Liver (tissue), 3 donors: ENCODE data around the gene SLC25A1.

ENCODE experiments used
- ATF3 ChIP-seq: IDR thresholded peaks from 2 replicates; pipeline ENCODE4 v1.6.1; 2016; ENCODE audit warnings: antibody characterized with exemption
- CTCF ChIP-seq: fragments of 150-350 bp; IDR thresholded peaks from 2 replicates; pipeline ENCODE4 v1.5.1; 2017; ENCODE audit warnings: improper control_type of control experiment, low read depth, low read length; ENCODE audit not compliant: missing input control
- EGR1 ChIP-seq, 2 donors: IDR thresholded peaks; 2 replicates each; pipeline ENCODE4 v1.6.1; 2016 to 2018; ENCODE audit warnings: antibody characterized with exemption in 2 of 2, low read depth in 2 of 2
- HNF4G ChIP-seq: IDR thresholded peaks from 2 replicates; pipeline ENCODE4 v1.6.1; 2016; ENCODE audit warnings: antibody characterized with exemption
- JUND ChIP-seq, 2 donors: IDR thresholded peaks; 2 replicates each; pipeline ENCODE4 v1.6.1; 2016; ENCODE audit warnings: antibody characterized with exemption in 2 of 2
- MAX ChIP-seq: IDR thresholded peaks from 2 replicates; pipeline ENCODE4 v1.6.1; 2016; ENCODE audit warnings: antibody characterized with exemption
- NR2F2 ChIP-seq: IDR thresholded peaks from 2 replicates; pipeline ENCODE4 v1.6.1; 2016; ENCODE audit warnings: antibody characterized with exemption
- RAD21 ChIP-seq, 2 donors: IDR thresholded peaks; 2 replicates each; pipeline ENCODE4 v1.6.1; 2016; ENCODE audit warnings: antibody characterized with exemption in 2 of 2, mild to moderate bottlenecking in 2 of 2
- REST ChIP-seq: IDR thresholded peaks from 2 replicates; pipeline ENCODE4 v1.6.1; 2016; ENCODE audit warnings: antibody characterized with exemption, mild to moderate bottlenecking
- RXRA ChIP-seq, 2 donors: IDR thresholded peaks; 2 replicates each; pipeline ENCODE4 v1.6.1; 2017 to 2018; ENCODE audit warnings: antibody characterized with exemption in 2 of 2, mild to moderate bottlenecking in 1 of 2
- SP1 ChIP-seq: IDR thresholded peaks from 2 replicates; pipeline ENCODE4 v1.6.1; 2018; ENCODE audit warnings: antibody characterized with exemption, mild to moderate bottlenecking
- TAF1 ChIP-seq: conservative IDR thresholded peaks from 2 replicates; pipeline ENCODE4 v1.6.1; 2016; ENCODE audit warnings: antibody characterized with exemption, mild to moderate bottlenecking
- YY1 ChIP-seq: IDR thresholded peaks from 2 replicates; pipeline ENCODE4 v1.6.1; 2016; ENCODE audit warnings: antibody characterized with exemption, mild to moderate bottlenecking
- TF ChIP-seq, protein P1 (sequence below): IDR thresholded peaks from 2 replicates; pipeline ENCODE4 v1.6.1; 2016; ENCODE audit warnings: antibody characterized with exemption
- donor health status: healthy.
- donor health status: healthy.

DNA sequence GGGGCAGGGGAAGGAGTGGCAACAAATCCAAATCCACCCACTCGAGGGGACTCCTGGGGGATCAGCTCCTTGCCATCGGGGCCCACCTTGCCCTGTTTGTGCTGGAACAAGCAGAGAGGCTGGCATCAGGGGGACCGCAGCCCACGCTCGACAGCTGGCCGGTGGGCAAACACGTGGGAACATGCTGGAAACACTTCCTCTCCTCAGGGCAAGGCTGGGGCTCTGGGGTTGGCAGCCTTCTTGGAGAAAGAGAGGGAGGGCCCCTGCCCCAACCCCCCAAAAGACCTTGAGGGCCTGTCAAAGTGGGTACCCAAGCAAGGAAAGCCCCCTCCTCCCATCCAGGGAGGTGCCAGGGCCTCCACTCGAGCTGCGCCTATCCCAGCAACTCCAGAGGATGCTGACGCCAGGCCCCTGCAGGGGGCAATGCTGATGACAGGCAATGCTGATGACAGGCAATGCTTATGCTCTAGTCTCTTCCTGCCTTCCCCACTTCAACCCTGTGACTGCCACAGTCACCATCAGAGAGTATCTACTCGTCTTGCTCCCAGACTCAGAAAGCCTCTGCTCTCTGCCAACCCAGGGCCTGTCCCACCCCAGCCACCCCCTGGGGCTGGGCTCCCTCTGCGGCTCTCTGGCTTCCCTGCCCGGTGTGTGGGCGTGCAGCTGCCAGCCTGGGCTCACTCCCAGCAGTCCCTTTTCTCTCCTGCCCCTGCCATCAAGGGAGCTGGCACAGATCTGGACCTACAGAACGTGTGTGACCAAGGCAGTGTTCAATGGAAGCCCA, 40.1 kb downstream of the SLC25A1 start:
- TF ChIP-seq SP1 = no peak
- no peak for TF ChIP-seq RAD21 (IDR thresholded peaks at IDR 0.05)
- no peak for TF ChIP-seq CTCF
- no peak for TF ChIP-seq REST
- no peak for TF ChIP-seq EGR1 (IDR thresholded peaks at IDR 0.05; ENCODE audit: low read depth in 2 of 2)
- TF ChIP-seq TAF1 = no peak
- TF ChIP-seq HNF4G = no peak
- no peak for TF ChIP-seq YY1
- TF ChIP-seq MAX = no peak
- no peak for TF ChIP-seq JUND (IDR thresholded peaks at IDR 0.05)
- no peak for TF ChIP-seq ATF3
- no peak for TF ChIP-seq RXRA (IDR thresholded peaks at IDR 0.05)
- TF ChIP-seq, protein P1, sequence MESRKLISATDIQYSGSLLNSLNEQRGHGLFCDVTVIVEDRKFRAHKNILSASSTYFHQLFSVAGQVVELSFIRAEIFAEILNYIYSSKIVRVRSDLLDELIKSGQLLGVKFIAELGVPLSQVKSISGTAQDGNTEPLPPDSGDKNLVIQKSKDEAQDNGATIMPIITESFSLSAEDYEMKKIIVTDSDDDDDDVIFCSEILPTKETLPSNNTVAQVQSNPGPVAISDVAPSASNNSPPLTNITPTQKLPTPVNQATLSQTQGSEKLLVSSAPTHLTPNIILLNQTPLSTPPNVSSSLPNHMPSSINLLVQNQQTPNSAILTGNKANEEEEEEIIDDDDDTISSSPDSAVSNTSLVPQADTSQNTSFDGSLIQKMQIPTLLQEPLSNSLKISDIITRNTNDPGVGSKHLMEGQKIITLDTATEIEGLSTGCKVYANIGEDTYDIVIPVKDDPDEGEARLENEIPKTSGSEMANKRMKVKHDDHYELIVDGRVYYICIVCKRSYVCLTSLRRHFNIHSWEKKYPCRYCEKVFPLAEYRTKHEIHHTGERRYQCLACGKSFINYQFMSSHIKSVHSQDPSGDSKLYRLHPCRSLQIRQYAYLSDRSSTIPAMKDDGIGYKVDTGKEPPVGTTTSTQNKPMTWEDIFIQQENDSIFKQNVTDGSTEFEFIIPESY = no peak
- TF ChIP-seq NR2F2 = no peak
